Endothelial cell of umbilical vein (primary cell): Measurements from ENCODE around the gene HECTD3.

Experiments used
- EZH2 ChIP-seq: IDR thresholded peaks from 2 replicates; pipeline ENCODE4 v1.6.1; 2012; ENCODE audit warnings: borderline replicate concordance, low read depth, mild to moderate bottlenecking, moderate library complexity, low read length, inconsistent platforms; ENCODE audit not compliant: severe bottlenecking
- JUN ChIP-seq: IDR thresholded peaks from 2 replicates; pipeline ENCODE4 v1.6.1; 2011; ENCODE audit warnings: borderline replicate concordance, low read depth; ENCODE audit not compliant: insufficient read length, insufficient read depth
- MYC ChIP-seq: IDR thresholded peaks from one replicate; pipeline ENCODE4 v1.6.1; 2011; ENCODE audit warnings: mild to moderate bottlenecking, low read depth, low read length
- POLR2A ChIP-seq: IDR thresholded peaks from 2 replicates; pipeline ENCODE4 v1.6.1; 2012; ENCODE audit warnings: low read depth, mild to moderate bottlenecking, control low read depth, low read length
- TF ChIP-seq, protein P1 (sequence below), 2 donors: IDR thresholded peaks; 1 replicate in 1 of 2; 2 replicates in 1 of 2; pipeline ENCODE4 v1.5.1; 2011; ENCODE audit warnings: low read length in 2 of 2, mild to moderate bottlenecking in 2 of 2, moderate library complexity in 2 of 2, control low read depth in 1 of 2, inconsistent platforms in 1 of 2, low read depth in 1 of 2; ENCODE audit not compliant: insufficient read depth in 1 of 2; ENCODE audit errors: extremely low read depth in 1 of 2
- TF ChIP-seq, protein P2 (sequence below): IDR thresholded peaks from 2 replicates; pipeline ENCODE4 v1.6.1; 2011; ENCODE audit not compliant: insufficient read depth, insufficient read length

DNA sequence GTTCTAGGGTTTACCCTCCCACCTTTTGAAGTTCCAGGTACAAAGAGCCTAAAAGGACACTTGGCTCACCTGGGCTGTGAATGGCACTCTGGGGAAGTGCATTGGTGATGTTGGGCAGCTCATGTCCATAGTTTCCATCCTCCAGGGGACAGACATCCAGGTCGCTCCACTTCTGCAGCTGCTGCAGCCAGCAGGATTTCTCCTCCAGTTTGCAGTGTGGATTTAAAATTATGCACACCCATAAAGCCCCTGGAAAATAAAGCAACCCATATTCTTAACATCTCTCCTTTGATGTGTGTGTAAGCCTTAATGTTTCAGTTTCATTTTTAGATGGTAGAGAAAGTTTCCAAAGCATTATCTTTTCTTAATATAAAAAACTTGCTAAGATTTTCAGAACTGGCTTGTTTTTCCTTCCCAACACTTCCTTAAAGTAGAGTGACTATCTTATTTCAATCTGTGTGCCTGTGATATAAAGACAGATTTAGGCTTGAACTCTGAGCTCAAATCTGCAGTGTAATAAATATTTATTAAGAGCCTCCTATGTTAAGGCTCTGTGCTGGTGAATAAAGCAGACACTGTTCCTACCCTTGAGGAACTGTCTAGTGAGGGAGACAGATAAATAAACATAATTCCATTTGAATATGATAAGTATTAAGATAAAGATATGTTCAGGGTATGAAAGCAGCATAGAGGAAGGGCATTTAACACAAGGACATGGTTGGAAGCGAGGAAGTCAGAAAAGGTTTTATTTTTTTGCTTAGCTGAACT, 40.1 kb upstream of the HECTD3 start:
- TF ChIP-seq, protein P1, sequence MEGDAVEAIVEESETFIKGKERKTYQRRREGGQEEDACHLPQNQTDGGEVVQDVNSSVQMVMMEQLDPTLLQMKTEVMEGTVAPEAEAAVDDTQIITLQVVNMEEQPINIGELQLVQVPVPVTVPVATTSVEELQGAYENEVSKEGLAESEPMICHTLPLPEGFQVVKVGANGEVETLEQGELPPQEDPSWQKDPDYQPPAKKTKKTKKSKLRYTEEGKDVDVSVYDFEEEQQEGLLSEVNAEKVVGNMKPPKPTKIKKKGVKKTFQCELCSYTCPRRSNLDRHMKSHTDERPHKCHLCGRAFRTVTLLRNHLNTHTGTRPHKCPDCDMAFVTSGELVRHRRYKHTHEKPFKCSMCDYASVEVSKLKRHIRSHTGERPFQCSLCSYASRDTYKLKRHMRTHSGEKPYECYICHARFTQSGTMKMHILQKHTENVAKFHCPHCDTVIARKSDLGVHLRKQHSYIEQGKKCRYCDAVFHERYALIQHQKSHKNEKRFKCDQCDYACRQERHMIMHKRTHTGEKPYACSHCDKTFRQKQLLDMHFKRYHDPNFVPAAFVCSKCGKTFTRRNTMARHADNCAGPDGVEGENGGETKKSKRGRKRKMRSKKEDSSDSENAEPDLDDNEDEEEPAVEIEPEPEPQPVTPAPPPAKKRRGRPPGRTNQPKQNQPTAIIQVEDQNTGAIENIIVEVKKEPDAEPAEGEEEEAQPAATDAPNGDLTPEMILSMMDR (IDR thresholded peaks at IDR 0.05; ENCODE audit: extremely low read depth in 1 of 2, insufficient read depth in 1 of 2, low read depth in 1 of 2, low read length in 2 of 2), result no peak
- TF ChIP-seq POLR2A, result no peak
- no peak for TF ChIP-seq EZH2
- no peak for TF ChIP-seq JUN
- no peak for TF ChIP-seq MYC
- TF ChIP-seq, protein P2, sequence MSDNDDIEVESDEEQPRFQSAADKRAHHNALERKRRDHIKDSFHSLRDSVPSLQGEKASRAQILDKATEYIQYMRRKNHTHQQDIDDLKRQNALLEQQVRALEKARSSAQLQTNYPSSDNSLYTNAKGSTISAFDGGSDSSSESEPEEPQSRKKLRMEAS, result no peak
